ENCODE results near the gene LRRD1.

- TF ChIP-seq CTCF (IDR thresholded peaks at IDR 0.05; ENCODE audit: low read depth, low read length, poor library complexity, severe bottlenecking): no peak
- no peak for TF ChIP-seq EZH2phosphoT487 (IDR thresholded peaks at IDR 0.05; ENCODE audit: borderline replicate concordance, low read length)
Observed at GRCh38 chr7:92228742-92229141, 49.8 kb upstream of the LRRD1 start.

Data from DOHH2 (cell line).